ENCODE measurements around the gene GNG12.

The GNG12 gene

GRCh38 chr1:67700692-67701410, 132.4 kb downstream of the GNG12 start:
- DNase-seq: no peak

GRCh38 chr1:67700220-67700619, 133.0 kb downstream of the GNG12 start:
- DNase-seq: no peak

GRCh38 chr1:67696708-67697107, 136.6 kb downstream of the GNG12 start:
- DNase-seq: no peak

- DNase-seq: no peak
These were observed 137.3 kb downstream of the GNG12 start for GRCh38 chr1:67695963-67696362.

- DNase-seq: no peak
These were observed 141.6 kb downstream of the GNG12 start for GRCh38 chr1:67691712-67692111.

GRCh38 chr1:67690411-67690810, 142.9 kb downstream of the GNG12 start:
- no peak for DNase-seq

GRCh38 chr1:67690018-67690363, 143.3 kb downstream of the GNG12 start:
- DNase-seq: no peak

GRCh38 chr1:67689267-67690017, 143.8 kb downstream of the GNG12 start:
- no peak for DNase-seq

- DNase-seq: no peak
These were observed 144.6 kb downstream of the GNG12 start for GRCh38 chr1:67688526-67689219.

GRCh38 chr1:67687649-67688048, 145.6 kb downstream of the GNG12 start:
- no peak for DNase-seq

GRCh38 chr1:67687198-67687545, 146.1 kb downstream of the GNG12 start:
- DNase-seq: no peak

GRCh38 chr1:67686267-67687197, 146.7 kb downstream of the GNG12 start:
- DNase-seq: peak in 11 of 14 donors; percentile 20 to 83 (median 65)

GRCh38 chr1:67685558-67686266, 147.6 kb downstream of the GNG12 start:
- DNase-seq: peak in 8 of 14 donors; percentile 23 to 70 (median 52)

- peak; percentile 67 to 99 (median 96) for DNase-seq
These were observed 148.2 kb downstream of the GNG12 start, which contains the start of gene GADD45A for GRCh38 chr1:67685067-67685557. GADD45A (plus strand) TSS chr1:67685201; CDS start chr1:67685495, 294 bp downstream.

- DNase-seq: no peak
These were observed 148.7 kb downstream of the GNG12 start for GRCh38 chr1:67684526-67685066.

- DNase-seq: peak in 4 of 14 donors; percentile 7 to 17 (median 10)
These were observed 149.3 kb downstream of the GNG12 start for GRCh38 chr1:67683766-67684525.

- no peak for DNase-seq
These were observed 150.0 kb downstream of the GNG12 start for GRCh38 chr1:67683316-67683715.

GRCh38 chr1:67682659-67683197, 150.5 kb downstream of the GNG12 start:
- no peak for DNase-seq

GRCh38 chr1:67680486-67680885, 152.8 kb downstream of the GNG12 start:
- no peak for DNase-seq

- DNase-seq: no peak
These were observed 153.6 kb downstream of the GNG12 start for GRCh38 chr1:67679691-67680090.
